ENCODE data around the gene CR1. TPM values are rescaled to one million over a fixed set of nuclear protein-coding genes. Genes with fewer than 3 reads are reported as not detected.

Gene CR1
- total and polyA plus RNA-seq, 9 donors = 0.25 to 5.8 (median 1.2) TPM

- Histone ChIP-seq H3K27ac (no peak overlapping the region), H3K36me3 (no peaks in the 10 kb centered on the region), H3K4me1 (ENCODE audit: insufficient read depth) (peaks cover 3% of the 10 kb centered on the region), H3K9me3 (no peaks in the 10 kb centered on the region), H3K27me3 (no peaks in the 10 kb centered on the region), H3K4me3 (no peak overlapping the region)
- no peak for DNase-seq
- no peak for TF ChIP-seq CTCF (IDR thresholded peaks at IDR 0.05)
- no peak for TF ChIP-seq EP300 (IDR thresholded peaks at IDR 0.05)
- TF ChIP-seq POLR2A (IDR thresholded peaks at IDR 0.05) = no peak
- intact Hi-C loops (cut with DNase I) = loop anchor here in 1 of 4 donors (10.0 kb wide), 1 partner anchor 145 kb away; no protein-coding TSS in a partner anchor
- 69 to 70% (median 69%) methylated on average over 4 of the region's 4 CpGs for WGBS, 3 donors
Measured at GRCh38 chr1:207649865-207650580, 154.1 kb downstream of the CR1 start.

- Histone ChIP-seq H3K4me3 (no peak overlapping the region), H3K27ac (no peak overlapping the region), H3K9me3 (no peaks in the 10 kb centered on the region), H3K4me1 (ENCODE audit: insufficient read depth) (no peaks in the 10 kb centered on the region), H3K27me3 (no peaks in the 10 kb centered on the region), H3K36me3 (no peaks in the 10 kb centered on the region)
- 83 to 97% (median 88%) methylated on average over 1 of the region's 1 CpG for WGBS, 3 donors
- intact Hi-C loops (cut with DNase I) = no loop called here
- DNase-seq = no peak
- TF ChIP-seq EP300 (IDR thresholded peaks at IDR 0.05) = no peak
- TF ChIP-seq POLR2A (IDR thresholded peaks at IDR 0.05) = no peak
- no peak for TF ChIP-seq CTCF (IDR thresholded peaks at IDR 0.05)
Measured at GRCh38 chr1:207651583-207651982, 155.6 kb downstream of the CR1 start.

- no peak for DNase-seq
- Histone ChIP-seq H3K9me3 (no peaks in the 10 kb centered on the region), H3K4me1 (ENCODE audit: insufficient read depth) (no peaks in the 10 kb centered on the region), H3K27me3 (no peaks in the 10 kb centered on the region), H3K36me3 (no peaks in the 10 kb centered on the region), H3K27ac (no peak overlapping the region), H3K4me3 (no peak overlapping the region)
- TF ChIP-seq EP300 (IDR thresholded peaks at IDR 0.05) (no peak), CTCF (IDR thresholded peaks at IDR 0.05) (no peak), POLR2A (IDR thresholded peaks at IDR 0.05) (no peak)
- intact Hi-C loops (cut with DNase I) = no loop called here
- 23 to 50% (median 26%) methylated on average over 2 of the region's 2 CpGs for WGBS, 3 donors
Measured at GRCh38 chr1:207654320-207654719, 158.4 kb downstream of the CR1 start.

- Histone ChIP-seq H3K4me1 (ENCODE audit: insufficient read depth) (no peaks in the 10 kb centered on the region), H3K27me3 (no peaks in the 10 kb centered on the region), H3K27ac (no peak overlapping the region), H3K36me3 (no peaks in the 10 kb centered on the region), H3K4me3 (no peak overlapping the region), H3K9me3 (no peaks in the 10 kb centered on the region)
- 78 to 85% (median 82%) methylated on average over 7 of the region's 7 CpGs for WGBS, 3 donors
- no peak for DNase-seq
- no peak for TF ChIP-seq POLR2A (IDR thresholded peaks at IDR 0.05)
- no peak for TF ChIP-seq CTCF (IDR thresholded peaks at IDR 0.05)
- no peak for TF ChIP-seq EP300 (IDR thresholded peaks at IDR 0.05)
- intact Hi-C loops (cut with DNase I) = no loop called here
Measured at GRCh38 chr1:207658408-207658807, 162.5 kb downstream of the CR1 start.

Data from ovary (tissue), 9 donors.